ENCODE measurements around the gene SFXN3.
A peak's percentile ranks its signal among the peaks of the same experiment; 100 is the strongest.

Gene SFXN3

DNA sequence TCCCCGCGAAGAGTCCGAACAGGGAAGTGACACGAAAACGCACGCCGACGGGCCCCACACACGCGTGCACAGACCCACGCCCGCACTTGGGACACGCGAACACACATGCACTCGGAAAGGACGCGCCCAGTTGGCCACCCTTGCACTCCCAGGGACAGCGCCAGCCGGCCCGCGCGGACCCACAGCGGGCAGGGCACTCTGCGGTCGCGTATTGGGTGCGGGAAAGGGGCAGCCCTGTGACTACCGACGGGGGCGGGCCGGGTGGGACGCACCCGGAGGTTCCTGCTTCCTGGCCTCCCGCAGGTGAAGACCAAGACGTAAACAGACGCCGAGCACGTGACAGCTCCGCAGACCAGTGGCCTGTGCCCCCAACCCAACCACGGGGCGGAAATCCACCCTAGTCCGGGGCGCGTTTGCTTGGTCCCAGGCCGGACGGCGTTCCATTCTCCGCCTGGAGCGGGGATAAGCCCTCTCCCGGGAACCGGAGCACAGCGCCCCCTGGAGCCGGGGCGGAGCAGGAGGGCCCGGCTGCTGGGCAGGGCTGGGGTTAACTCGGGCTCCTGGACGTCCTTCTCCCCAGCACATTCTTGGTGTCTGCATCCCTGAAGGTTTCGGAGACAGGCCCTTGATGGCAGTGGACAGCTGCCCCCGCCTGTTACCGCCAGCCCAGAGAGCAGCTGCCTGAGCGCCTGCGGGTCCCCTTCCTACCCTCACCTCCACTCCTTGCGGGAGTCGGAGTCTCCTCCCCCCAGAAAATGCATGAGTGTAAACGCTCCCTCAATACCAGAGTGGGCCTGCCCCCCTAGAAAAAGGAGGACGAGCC is 33.5 kb upstream of the SFXN3 start:
- Histone ChIP-seq H3K27ac (ENCODE audit: low read length) (peak overlapping the region; percentile 67; the same call in 1 of the 2 replicates), H3K4me3 (ENCODE audit: low read length) (peak overlapping the region; percentile 92), H2AFZ (ENCODE audit: low read length) (peak overlapping the region; percentile 98), H3K36me3 (replicated peaks; ENCODE audit: insufficient read depth, low read length) (no peaks in the 10 kb centered on the region), H3K79me2 (ENCODE audit: low read length) (no peaks in the 10 kb centered on the region), H3K9me3 (replicated peaks; ENCODE audit: insufficient read depth, low read length) (no peaks in the 10 kb centered on the region), H3K9ac (ENCODE audit: low read length) (peak overlapping the region; percentile 67), H3K9me2 (replicated peaks; ENCODE audit: insufficient read depth, low read length) (no peaks in the 10 kb centered on the region), H3F3A (ENCODE audit: insufficient read depth, low read length) (peaks cover 36% of the 10 kb centered on the region), H3K4me1 (ENCODE audit: low read length) (peaks cover 13% of the 10 kb centered on the region), H3K4me2 (ENCODE audit: low read depth, low read length) (peak overlapping the region; percentile 100), H4K20me1 (ENCODE audit: insufficient read depth, low read length) (no peaks in the 10 kb centered on the region), H3K27me3 (replicated peaks; ENCODE audit: insufficient read depth, low read length) (no peaks in the 10 kb centered on the region)
- TF ChIP-seq, protein P1, sequence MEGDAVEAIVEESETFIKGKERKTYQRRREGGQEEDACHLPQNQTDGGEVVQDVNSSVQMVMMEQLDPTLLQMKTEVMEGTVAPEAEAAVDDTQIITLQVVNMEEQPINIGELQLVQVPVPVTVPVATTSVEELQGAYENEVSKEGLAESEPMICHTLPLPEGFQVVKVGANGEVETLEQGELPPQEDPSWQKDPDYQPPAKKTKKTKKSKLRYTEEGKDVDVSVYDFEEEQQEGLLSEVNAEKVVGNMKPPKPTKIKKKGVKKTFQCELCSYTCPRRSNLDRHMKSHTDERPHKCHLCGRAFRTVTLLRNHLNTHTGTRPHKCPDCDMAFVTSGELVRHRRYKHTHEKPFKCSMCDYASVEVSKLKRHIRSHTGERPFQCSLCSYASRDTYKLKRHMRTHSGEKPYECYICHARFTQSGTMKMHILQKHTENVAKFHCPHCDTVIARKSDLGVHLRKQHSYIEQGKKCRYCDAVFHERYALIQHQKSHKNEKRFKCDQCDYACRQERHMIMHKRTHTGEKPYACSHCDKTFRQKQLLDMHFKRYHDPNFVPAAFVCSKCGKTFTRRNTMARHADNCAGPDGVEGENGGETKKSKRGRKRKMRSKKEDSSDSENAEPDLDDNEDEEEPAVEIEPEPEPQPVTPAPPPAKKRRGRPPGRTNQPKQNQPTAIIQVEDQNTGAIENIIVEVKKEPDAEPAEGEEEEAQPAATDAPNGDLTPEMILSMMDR (IDR thresholded peaks at IDR 0.05; ENCODE audit: low read length), result peak; percentile 89
- TF ChIP-seq EZH2phosphoT487 (IDR thresholded peaks at IDR 0.05; ENCODE audit: low read length), result no peak
- TF ChIP-seq EZH2 (optimal IDR thresholded peaks at IDR 0.05; ENCODE audit: low read depth, low read length), result no peak
- peak; percentile 68 for DNase-seq

DNA sequence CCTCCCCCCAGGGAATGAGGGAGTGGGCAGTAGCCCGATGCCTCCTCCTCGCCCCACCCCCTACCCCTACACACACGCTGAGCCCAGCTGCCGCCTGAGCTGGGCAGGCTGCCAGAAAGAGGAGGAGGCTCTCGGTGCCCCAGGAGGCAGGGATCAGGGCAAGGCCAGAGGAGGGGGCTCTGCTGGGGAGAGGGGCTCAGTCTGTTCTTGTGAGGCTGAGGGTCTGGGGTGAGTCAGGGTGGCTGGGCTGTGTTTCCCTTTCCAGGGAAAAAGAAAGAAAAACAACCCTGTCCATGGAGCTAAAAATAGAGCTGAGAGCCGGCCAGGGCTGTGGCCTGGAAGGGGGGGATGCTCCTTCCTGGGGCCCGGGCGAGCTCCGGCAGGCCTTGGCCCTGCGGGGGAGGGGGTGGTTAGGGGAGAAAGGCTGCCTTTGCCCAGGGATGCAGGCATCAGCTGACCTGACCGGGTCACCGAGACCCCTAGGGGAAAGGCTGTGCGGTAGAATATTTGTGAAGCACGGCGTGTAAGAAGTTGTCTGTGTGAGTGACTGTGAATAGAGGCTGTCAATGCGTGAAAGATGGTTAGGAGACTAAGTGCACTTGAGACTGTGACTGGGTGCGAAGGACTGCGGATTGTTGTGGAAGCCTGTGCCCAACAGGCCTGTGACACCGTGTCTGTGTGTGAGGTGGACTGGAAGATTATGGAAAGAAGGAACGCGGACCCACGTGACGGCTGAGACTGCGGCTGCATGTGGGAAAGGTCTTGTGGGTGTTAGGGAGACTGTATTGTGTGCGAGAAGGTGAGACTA is 32.6 kb upstream of the SFXN3 start:
- Histone ChIP-seq H3K36me3 (replicated peaks; ENCODE audit: insufficient read depth, low read length) (no peaks in the 10 kb centered on the region), H3K27ac (ENCODE audit: low read length) (peak overlapping the region; percentile 67; the same call in 1 of the 2 replicates), H3K9ac (ENCODE audit: low read length) (peak overlapping the region; percentile 67), H2AFZ (ENCODE audit: low read length) (peak overlapping the region; percentile 98), H3K79me2 (ENCODE audit: low read length) (no peaks in the 10 kb centered on the region), H3K4me1 (ENCODE audit: low read length) (peaks cover 13% of the 10 kb centered on the region), H3F3A (ENCODE audit: insufficient read depth, low read length) (peaks cover 36% of the 10 kb centered on the region), H3K27me3 (replicated peaks; ENCODE audit: insufficient read depth, low read length) (no peaks in the 10 kb centered on the region), H4K20me1 (ENCODE audit: insufficient read depth, low read length) (no peaks in the 10 kb centered on the region), H3K4me2 (ENCODE audit: low read depth, low read length) (peak overlapping the region; percentile 100), H3K4me3 (ENCODE audit: low read length) (peak overlapping the region; percentile 92), H3K9me2 (replicated peaks; ENCODE audit: insufficient read depth, low read length) (no peaks in the 10 kb centered on the region), H3K9me3 (replicated peaks; ENCODE audit: insufficient read depth, low read length) (no peaks in the 10 kb centered on the region)
- DNase-seq, result peak; percentile 82
- TF ChIP-seq, protein P1 (IDR thresholded peaks at IDR 0.05; ENCODE audit: low read length), result no peak
- TF ChIP-seq EZH2phosphoT487 (IDR thresholded peaks at IDR 0.05; ENCODE audit: low read length) (no peak), EZH2 (optimal IDR thresholded peaks at IDR 0.05; ENCODE audit: low read depth, low read length) (no peak)

GRCh38 chr10:100998991-100999741 is 31.9 kb upstream of the SFXN3 start:
- Histone ChIP-seq H3K9me2 (replicated peaks; ENCODE audit: insufficient read depth, low read length) (no peaks in the 10 kb centered on the region), H3K4me2 (ENCODE audit: low read depth, low read length) (peak overlapping the region; percentile 100), H3K4me1 (ENCODE audit: low read length) (peaks cover 13% of the 10 kb centered on the region), H3K4me3 (ENCODE audit: low read length) (peak overlapping the region; percentile 92), H3K9ac (ENCODE audit: low read length) (peak overlapping the region; percentile 67), H2AFZ (ENCODE audit: low read length) (peak overlapping the region; percentile 98), H3K27ac (ENCODE audit: low read length) (peak overlapping the region; percentile 67; the same call in 1 of the 2 replicates), H3K27me3 (replicated peaks; ENCODE audit: insufficient read depth, low read length) (no peaks in the 10 kb centered on the region), H3K79me2 (ENCODE audit: low read length) (no peaks in the 10 kb centered on the region), H3F3A (ENCODE audit: insufficient read depth, low read length) (peaks cover 29% of the 10 kb centered on the region), H3K9me3 (replicated peaks; ENCODE audit: insufficient read depth, low read length) (no peaks in the 10 kb centered on the region), H3K36me3 (replicated peaks; ENCODE audit: insufficient read depth, low read length) (no peaks in the 10 kb centered on the region), H4K20me1 (ENCODE audit: insufficient read depth, low read length) (no peaks in the 10 kb centered on the region)
- peak; percentile 69 for DNase-seq
- TF ChIP-seq, protein P1 (IDR thresholded peaks at IDR 0.05; ENCODE audit: low read length), result peak; percentile 79
- no peak for TF ChIP-seq EZH2 (optimal IDR thresholded peaks at IDR 0.05; ENCODE audit: low read depth, low read length)
